NB4 (cell line): ENCODE measurements around the gene MAML2.

Experiments used
- MYC ChIP-seq: IDR thresholded peaks from 2 replicates; pipeline ENCODE4 v1.6.1; 2011; ENCODE audit warnings: low read depth, low read length
- POLR2A ChIP-seq: IDR thresholded peaks from 2 replicates; pipeline ENCODE4 v1.6.1; 2011; ENCODE audit warnings: mild to moderate bottlenecking; ENCODE audit not compliant: insufficient read length; ENCODE audit errors: extremely low read depth
- TF ChIP-seq, protein P1 (sequence below): IDR thresholded peaks from one replicate; pipeline ENCODE4 v1.5.1; 2012; ENCODE audit warnings: low read depth, low read length

DNA sequence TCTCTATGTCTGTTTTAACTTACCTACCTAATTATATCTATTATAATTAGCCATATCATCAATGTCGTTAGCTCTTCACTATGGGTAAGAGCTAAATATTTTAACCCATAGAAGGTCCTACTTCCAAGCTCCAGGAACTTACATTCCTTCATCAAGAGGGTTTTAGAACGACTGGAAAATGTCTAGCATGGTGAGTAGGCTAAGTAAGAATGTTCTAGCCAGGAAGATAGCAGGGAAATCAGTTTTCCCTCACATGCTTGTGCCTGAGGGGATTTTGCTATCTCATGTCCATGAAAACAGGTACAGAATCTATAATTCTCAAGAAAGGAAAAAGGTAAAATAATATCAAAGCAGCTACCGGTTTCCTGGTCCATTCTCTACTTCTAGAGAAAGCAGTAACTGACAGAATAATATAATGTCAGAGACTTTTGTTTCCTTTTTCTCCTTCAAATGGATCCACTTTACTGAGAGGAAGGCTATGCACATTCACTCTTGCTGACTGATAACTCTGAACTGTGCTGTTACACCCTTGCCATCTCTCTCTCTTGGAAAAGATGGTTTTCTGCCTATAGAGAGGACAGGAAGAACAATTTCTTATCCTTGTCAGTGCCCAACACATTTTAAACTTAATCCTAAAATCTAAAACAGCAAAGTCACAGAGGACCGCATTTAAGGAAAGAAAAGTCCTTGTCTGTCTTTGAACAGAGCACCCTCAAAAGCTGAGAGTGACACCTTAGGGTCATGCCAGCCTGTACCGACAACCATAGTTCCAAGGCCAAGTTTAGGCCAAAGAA lies 67.0 kb downstream of the MAML2 start:
- TF ChIP-seq, protein P1, sequence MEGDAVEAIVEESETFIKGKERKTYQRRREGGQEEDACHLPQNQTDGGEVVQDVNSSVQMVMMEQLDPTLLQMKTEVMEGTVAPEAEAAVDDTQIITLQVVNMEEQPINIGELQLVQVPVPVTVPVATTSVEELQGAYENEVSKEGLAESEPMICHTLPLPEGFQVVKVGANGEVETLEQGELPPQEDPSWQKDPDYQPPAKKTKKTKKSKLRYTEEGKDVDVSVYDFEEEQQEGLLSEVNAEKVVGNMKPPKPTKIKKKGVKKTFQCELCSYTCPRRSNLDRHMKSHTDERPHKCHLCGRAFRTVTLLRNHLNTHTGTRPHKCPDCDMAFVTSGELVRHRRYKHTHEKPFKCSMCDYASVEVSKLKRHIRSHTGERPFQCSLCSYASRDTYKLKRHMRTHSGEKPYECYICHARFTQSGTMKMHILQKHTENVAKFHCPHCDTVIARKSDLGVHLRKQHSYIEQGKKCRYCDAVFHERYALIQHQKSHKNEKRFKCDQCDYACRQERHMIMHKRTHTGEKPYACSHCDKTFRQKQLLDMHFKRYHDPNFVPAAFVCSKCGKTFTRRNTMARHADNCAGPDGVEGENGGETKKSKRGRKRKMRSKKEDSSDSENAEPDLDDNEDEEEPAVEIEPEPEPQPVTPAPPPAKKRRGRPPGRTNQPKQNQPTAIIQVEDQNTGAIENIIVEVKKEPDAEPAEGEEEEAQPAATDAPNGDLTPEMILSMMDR, result no peak
- TF ChIP-seq POLR2A, result no peak
- TF ChIP-seq MYC, result no peak
